ENCODE measurements around the gene FAM32A.

Gene FAM32A

DNA sequence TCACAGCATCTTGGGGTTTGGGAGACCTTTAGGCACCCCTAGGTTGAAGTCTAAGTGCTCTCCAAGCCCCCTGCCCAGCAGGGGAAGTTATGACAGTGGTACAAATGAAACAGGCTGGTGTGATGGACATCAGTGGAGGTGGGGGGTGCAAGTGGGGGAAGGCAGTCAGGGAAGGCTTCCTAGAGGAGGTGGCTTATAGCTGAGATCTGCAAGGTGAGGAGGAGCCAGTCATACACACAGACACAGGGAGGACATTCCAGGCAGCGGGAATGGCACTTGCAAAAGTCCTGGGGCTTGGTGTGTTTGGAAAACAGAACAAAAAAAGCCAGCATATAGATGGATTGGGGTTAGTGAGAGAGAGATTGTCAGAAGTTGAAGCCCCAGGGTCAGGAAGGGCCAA is 30.1 kb upstream of the FAM32A start:
- peaks cover 4% of the 10 kb centered on the region; the same call in 1 of the 2 replicates for H3K9me3 ChIP-seq (ENCODE audit: insufficient read depth, low read length)
- TF ChIP-seq YY1 (IDR thresholded peaks at IDR 0.05; ENCODE audit: insufficient read depth, insufficient read length) (no peak), SUZ12 (IDR thresholded peaks at IDR 0.05; ENCODE audit: extremely low read depth, insufficient read depth, insufficient read length) (no peak), ZNF274 (IDR thresholded peaks at IDR 0.05; ENCODE audit: low read depth, low read length) (no peak)
- no peak for DNase-seq (ENCODE audit: low read depth, low spot score)
- H3K4me3 ChIP-seq (ENCODE audit: insufficient read length, low read depth): no peak overlapping the region
- H3K36me3 ChIP-seq (ENCODE audit: insufficient read depth, insufficient read length, low read length): no peaks in the 10 kb centered on the region
- H3K9ac ChIP-seq (ENCODE audit: insufficient read length, low read depth): no peak overlapping the region
- H3K27me3 ChIP-seq (ENCODE audit: insufficient read depth, insufficient read length): no peaks in the 10 kb centered on the region
- peaks cover 9% of the 10 kb centered on the region for H3K4me1 ChIP-seq (ENCODE audit: insufficient read depth, insufficient read length)

DNA sequence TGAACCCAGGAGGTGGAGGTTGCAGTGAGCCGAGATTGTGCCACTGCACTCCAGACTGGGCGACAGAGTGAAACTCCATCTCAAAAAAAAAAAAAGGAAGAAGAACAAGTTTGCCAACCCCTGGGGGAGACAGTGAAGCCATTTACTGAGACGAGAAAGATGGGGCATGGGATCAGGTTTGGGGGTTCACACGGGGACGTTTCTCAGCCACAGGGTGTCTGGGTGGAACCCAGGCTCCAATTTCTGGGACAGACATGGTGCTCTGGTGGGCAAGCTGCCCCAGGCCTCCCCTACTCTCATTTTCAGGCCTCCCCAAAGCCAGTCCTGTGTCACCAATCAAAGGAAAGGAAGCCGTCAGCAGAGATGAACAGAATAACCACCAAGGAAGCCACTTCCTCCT is 28.3 kb upstream of the FAM32A start:
- DNase-seq (ENCODE audit: low read depth, low spot score): no peak

DNA sequence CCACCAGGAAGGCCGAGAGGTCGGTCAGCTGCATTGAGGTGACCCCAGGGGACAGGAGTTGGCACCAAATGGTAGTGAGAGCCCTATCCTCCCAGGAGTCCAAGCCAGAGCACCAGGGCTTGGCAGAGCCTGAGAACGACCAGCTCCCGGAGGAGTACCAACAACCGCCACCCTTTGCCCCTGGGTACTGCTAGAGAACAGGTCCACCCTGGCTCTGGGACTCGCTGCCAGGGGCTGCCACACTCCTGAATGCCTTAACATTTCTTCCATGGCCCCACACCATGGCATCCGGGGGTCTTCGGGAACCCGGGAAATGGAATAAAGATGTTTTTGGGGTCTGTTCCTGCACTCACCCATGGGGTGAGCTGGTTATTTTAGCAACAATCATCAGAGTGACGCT is 27.6 kb upstream of the FAM32A start:
- Histone ChIP-seq H3K9me3 (ENCODE audit: insufficient read depth, low read length) (peaks cover 4% of the 10 kb centered on the region; the same call in 1 of the 2 replicates), H3K27me3 (ENCODE audit: insufficient read depth, insufficient read length) (no peaks in the 10 kb centered on the region), H3K4me1 (ENCODE audit: insufficient read depth, insufficient read length) (peaks cover 13% of the 10 kb centered on the region), H3K36me3 (ENCODE audit: insufficient read depth, insufficient read length, low read length) (no peaks in the 10 kb centered on the region), H3K9ac (ENCODE audit: insufficient read length, low read depth) (no peak overlapping the region), H3K4me3 (ENCODE audit: insufficient read length, low read depth) (no peak overlapping the region)
- no peak for DNase-seq (ENCODE audit: low read depth, low spot score)
- no peak for TF ChIP-seq SUZ12 (IDR thresholded peaks at IDR 0.05; ENCODE audit: extremely low read depth, insufficient read depth, insufficient read length)
- TF ChIP-seq YY1 (IDR thresholded peaks at IDR 0.05; ENCODE audit: insufficient read depth, insufficient read length): no peak
- TF ChIP-seq ZNF274 (IDR thresholded peaks at IDR 0.05; ENCODE audit: low read depth, low read length): no peak

More for the DNA sequence above, 28.3 kb upstream of the FAM32A start:
- Histone ChIP-seq H3K4me1 (ENCODE audit: insufficient read depth, insufficient read length) (peaks cover 15% of the 10 kb centered on the region), H3K9me3 (ENCODE audit: insufficient read depth, low read length) (peaks cover 4% of the 10 kb centered on the region; the same call in 1 of the 2 replicates), H3K9ac (ENCODE audit: insufficient read length, low read depth) (no peak overlapping the region), H3K36me3 (ENCODE audit: insufficient read depth, insufficient read length, low read length) (no peaks in the 10 kb centered on the region), H3K27me3 (ENCODE audit: insufficient read depth, insufficient read length) (no peaks in the 10 kb centered on the region), H3K4me3 (ENCODE audit: insufficient read length, low read depth) (no peak overlapping the region)
- TF ChIP-seq ZNF274 (IDR thresholded peaks at IDR 0.05; ENCODE audit: low read depth, low read length) (no peak), SUZ12 (IDR thresholded peaks at IDR 0.05; ENCODE audit: extremely low read depth, insufficient read depth, insufficient read length) (no peak), YY1 (IDR thresholded peaks at IDR 0.05; ENCODE audit: insufficient read depth, insufficient read length) (no peak)

DNA sequence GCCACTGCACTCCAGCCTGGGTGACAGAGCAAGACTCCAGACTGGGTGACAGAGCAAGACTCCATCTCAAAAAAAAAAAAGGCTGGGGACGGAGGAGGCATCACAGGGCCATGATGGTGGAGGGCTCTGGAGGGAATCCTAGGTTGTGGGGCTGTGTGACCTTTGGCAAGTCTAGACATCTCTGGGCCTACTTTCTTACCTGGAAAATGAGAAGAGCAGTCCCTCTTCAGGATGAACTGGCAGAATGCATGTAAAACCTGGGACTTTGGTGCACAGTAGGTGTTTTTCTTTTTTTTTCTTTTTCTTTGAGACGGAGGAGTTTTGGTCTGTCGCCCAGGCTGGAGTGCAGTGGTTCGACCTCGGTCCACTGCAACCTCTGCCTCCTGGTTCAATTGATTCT is 25.6 kb upstream of the FAM32A start:
- Histone ChIP-seq H3K4me3 (ENCODE audit: insufficient read length, low read depth) (no peak overlapping the region), H3K9ac (ENCODE audit: insufficient read length, low read depth) (no peak overlapping the region), H3K36me3 (ENCODE audit: insufficient read depth, insufficient read length, low read length) (no peaks in the 10 kb centered on the region), H3K9me3 (ENCODE audit: insufficient read depth, low read length) (no peaks in the 10 kb centered on the region), H3K4me1 (ENCODE audit: insufficient read depth, insufficient read length) (peaks cover 8% of the 10 kb centered on the region), H3K27me3 (ENCODE audit: insufficient read depth, insufficient read length) (no peaks in the 10 kb centered on the region)
- no peak for DNase-seq (ENCODE audit: low read depth, low spot score)
- TF ChIP-seq SUZ12 (IDR thresholded peaks at IDR 0.05; ENCODE audit: extremely low read depth, insufficient read depth, insufficient read length) (no peak), YY1 (IDR thresholded peaks at IDR 0.05; ENCODE audit: insufficient read depth, insufficient read length) (no peak), ZNF274 (IDR thresholded peaks at IDR 0.05; ENCODE audit: low read depth, low read length) (no peak)

DNA sequence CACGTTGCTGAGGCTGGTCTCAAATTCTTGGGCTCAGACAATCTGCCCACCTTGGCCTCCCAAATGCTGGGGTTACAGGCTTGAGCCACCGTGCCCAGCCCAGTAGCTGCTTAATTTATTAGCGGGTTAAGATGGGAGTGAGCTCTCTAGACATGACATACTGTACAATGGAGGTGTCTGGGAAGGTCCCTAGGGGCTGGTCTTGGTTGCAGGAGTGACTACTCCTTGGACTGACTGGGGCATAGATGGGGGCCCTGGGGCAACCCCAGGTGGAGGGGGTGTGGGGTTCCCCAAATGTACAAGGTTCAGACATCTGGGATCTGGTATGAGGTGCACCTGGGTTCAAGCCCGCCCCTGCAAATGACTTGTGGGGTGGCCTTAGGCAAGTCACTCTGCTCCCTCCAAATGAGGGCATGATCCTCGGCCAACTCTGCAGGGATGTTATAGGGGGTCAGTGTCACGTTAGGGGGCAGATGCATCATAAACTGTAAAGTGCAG is 24.7 kb upstream of the FAM32A start:
- Histone ChIP-seq H3K27me3 (ENCODE audit: insufficient read depth, insufficient read length) (no peaks in the 10 kb centered on the region), H3K9ac (ENCODE audit: insufficient read length, low read depth) (no peak overlapping the region), H3K4me1 (ENCODE audit: insufficient read depth, insufficient read length) (peaks cover 8% of the 10 kb centered on the region), H3K36me3 (ENCODE audit: insufficient read depth, insufficient read length, low read length) (no peaks in the 10 kb centered on the region), H3K9me3 (ENCODE audit: insufficient read depth, low read length) (no peaks in the 10 kb centered on the region), H3K4me3 (ENCODE audit: insufficient read length, low read depth) (no peak overlapping the region)
- no peak for DNase-seq (ENCODE audit: low read depth, low spot score)
- TF ChIP-seq YY1 (IDR thresholded peaks at IDR 0.05; ENCODE audit: insufficient read depth, insufficient read length): no peak
- TF ChIP-seq ZNF274 (IDR thresholded peaks at IDR 0.05; ENCODE audit: low read depth, low read length): no peak
- no peak for TF ChIP-seq SUZ12 (IDR thresholded peaks at IDR 0.05; ENCODE audit: extremely low read depth, insufficient read depth, insufficient read length)

GRCh38 chr19:16160943-16161560 is 24.2 kb upstream of the FAM32A start:
- Histone ChIP-seq H3K27me3 (ENCODE audit: insufficient read depth, insufficient read length) (no peaks in the 10 kb centered on the region), H3K36me3 (ENCODE audit: insufficient read depth, insufficient read length, low read length) (no peaks in the 10 kb centered on the region), H3K9me3 (ENCODE audit: insufficient read depth, low read length) (no peaks in the 10 kb centered on the region), H3K4me3 (ENCODE audit: insufficient read length, low read depth) (no peak overlapping the region), H3K9ac (ENCODE audit: insufficient read length, low read depth) (no peak overlapping the region), H3K4me1 (ENCODE audit: insufficient read depth, insufficient read length) (peaks cover 8% of the 10 kb centered on the region)
- DNase-seq (ENCODE audit: low read depth, low spot score): no peak
- no peak for TF ChIP-seq SUZ12 (IDR thresholded peaks at IDR 0.05; ENCODE audit: extremely low read depth, insufficient read depth, insufficient read length)
- TF ChIP-seq ZNF274 (IDR thresholded peaks at IDR 0.05; ENCODE audit: low read depth, low read length): no peak
- no peak for TF ChIP-seq YY1 (IDR thresholded peaks at IDR 0.05; ENCODE audit: insufficient read depth, insufficient read length)

DNA sequence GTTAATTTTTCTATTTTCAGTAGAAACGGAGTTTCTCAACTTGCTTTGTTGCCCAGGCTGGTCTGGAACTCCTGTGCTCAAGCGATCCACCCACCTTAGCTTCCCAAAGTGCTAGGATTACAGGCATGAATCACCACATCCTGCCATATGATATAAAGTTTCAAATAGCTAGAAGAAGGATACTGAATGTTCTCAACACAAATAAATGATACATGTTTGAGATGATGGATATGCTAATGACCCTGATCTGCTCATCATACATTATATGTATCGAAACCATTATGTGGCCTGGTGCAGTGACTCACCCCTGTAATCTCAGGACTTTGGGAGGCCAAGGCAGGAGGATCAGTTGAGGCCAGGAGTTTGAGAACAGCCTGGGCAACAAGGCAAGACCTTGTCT is 23.4 kb upstream of the FAM32A start:
- DNase-seq (ENCODE audit: low read depth, low spot score): no peak
- Histone ChIP-seq H3K9ac (ENCODE audit: insufficient read length, low read depth) (no peak overlapping the region), H3K36me3 (ENCODE audit: insufficient read depth, insufficient read length, low read length) (no peaks in the 10 kb centered on the region), H3K4me3 (ENCODE audit: insufficient read length, low read depth) (no peak overlapping the region), H3K4me1 (ENCODE audit: insufficient read depth, insufficient read length) (peaks cover 8% of the 10 kb centered on the region), H3K9me3 (ENCODE audit: insufficient read depth, low read length) (no peaks in the 10 kb centered on the region), H3K27me3 (ENCODE audit: insufficient read depth, insufficient read length) (no peaks in the 10 kb centered on the region)
- TF ChIP-seq ZNF274 (IDR thresholded peaks at IDR 0.05; ENCODE audit: low read depth, low read length) (no peak), SUZ12 (IDR thresholded peaks at IDR 0.05; ENCODE audit: extremely low read depth, insufficient read depth, insufficient read length) (no peak), YY1 (IDR thresholded peaks at IDR 0.05; ENCODE audit: insufficient read depth, insufficient read length) (no peak)
